Measurements from ENCODE around the gene TMEM95. TPM values are rescaled to one million over a fixed set of nuclear protein-coding genes. Genes with fewer than 3 reads are reported as not detected.

TMEM95 gene
- total and polyA plus RNA-seq, 10 of the 15 experiments (the other 5 are each of a cell fraction or from before 2014, with no cell fraction given) = 0.05 to 0.28 TPM; not detected in 8

GRCh38 chr17:7394452-7395191 is 39.7 kb downstream of the TMEM95 start, which contains the start of gene PLSCR3 (continued):
- 0 out of 2 replicates have a peak, but pooled peaks have one; percentile 36 for TF ChIP-seq ZNF592 (IDR thresholded peaks at IDR 0.05)
- TF ChIP-seq YBX1 (IDR thresholded peaks at IDR 0.05) = no peak
- TF ChIP-seq CREB1 (IDR thresholded peaks at IDR 0.05; ENCODE audit: low read depth) = 0 out of 2 replicates have a peak, but pooled peaks have one; percentile 11
- TF ChIP-seq SMC3 (IDR thresholded peaks at IDR 0.05; ENCODE audit: borderline replicate concordance, low read length) = 0 out of 2 replicates have a peak, but pooled peaks have one; percentile 16
- TF ChIP-seq RELB (IDR thresholded peaks at IDR 0.05; ENCODE audit: low read depth) = 0 out of 2 replicates have a peak, but pooled peaks have one; percentile 14
- TF ChIP-seq CTCF (IDR thresholded peaks at IDR 0.05 in 2 of 3, conservative IDR thresholded peaks at IDR 0.05 in 1 of 3; ENCODE audit: control insufficient read depth in 2 of 3, extremely low read depth in 1 of 3, insufficient read depth in 1 of 3, low read depth in 3 of 3, low read length in 3 of 3) = peak; percentile 7 to 56 (median 44); a peak in 4 of 6 replicates
- TF ChIP-seq ZNF687 (IDR thresholded peaks at IDR 0.05) = peak; percentile 74; the same call in 1 of the 2 replicates
- TF ChIP-seq BACH1 (IDR thresholded peaks at IDR 0.05; ENCODE audit: borderline replicate concordance) = peak; percentile 44; the same call in 1 of the 2 replicates
- no peak for TF ChIP-seq SPI1 (IDR thresholded peaks at IDR 0.05; ENCODE audit: borderline replicate concordance, insufficient read depth, low read depth, low read length)
- peak; percentile 72 for TF ChIP-seq NKRF (conservative IDR thresholded peaks at IDR 0.05)
- peak; percentile 3 for TF ChIP-seq SP1 (IDR thresholded peaks at IDR 0.05; ENCODE audit: low read depth, low read length)
- TF ChIP-seq TAF1 (IDR thresholded peaks at IDR 0.05; ENCODE audit: borderline replicate concordance, low read depth, low read length) = peak; percentile 13; the same call in 1 of the 2 replicates
- TF ChIP-seq IKZF1 (conservative IDR thresholded peaks at IDR 0.05) = peak; percentile 74
- TF ChIP-seq ZZZ3 (IDR thresholded peaks at IDR 0.05; ENCODE audit: control insufficient read depth, insufficient read length, low read depth) = no peak

Data from GM12878 (cell line).